Loucy (cell line): ENCODE results near the gene RBM15.

Source experiments
- H2AFZ ChIP-seq: fragments of 200-600 bp; sonication (generic); 2 replicates; pipeline ENCODE4 v1.6.0; 2016; ENCODE audit warnings: antibody characterized with exemption, mild to moderate bottlenecking, low read length, moderate library complexity
- H3F3A ChIP-seq: fragments of 200-600 bp; 2 replicates; pipeline ENCODE4 v1.6.0; 2016; ENCODE audit warnings: antibody characterized with exemption, low read depth, mild to moderate bottlenecking
- H3K27me3 ChIP-seq: fragments of 200-600 bp; sonication (generic); 2 replicates; pipeline ENCODE4 v1.6.1; 2014; ENCODE audit warnings: low read length, mild to moderate bottlenecking; ENCODE audit not compliant: insufficient read depth, poor library complexity, severe bottlenecking
- H3K36me3 ChIP-seq: fragments of 200-600 bp; sonication (generic); 2 replicates; pipeline ENCODE4 v1.6.1; 2016; ENCODE audit warnings: low read length; ENCODE audit not compliant: insufficient read depth
- H3K4me1 ChIP-seq: fragments of 200-600 bp; sonication (generic); 2 replicates; pipeline ENCODE4 v1.5.1; 2014; ENCODE audit warnings: low read length, mild to moderate bottlenecking; ENCODE audit not compliant: insufficient read depth, poor library complexity, severe bottlenecking
- H3K4me2 ChIP-seq: fragments of 200-600 bp; sonication (generic); 2 replicates; pipeline ENCODE4 v1.6.0; 2014; ENCODE audit warnings: antibody characterized with exemption, low read length, low read depth, mild to moderate bottlenecking; ENCODE audit not compliant: poor library complexity, severe bottlenecking
- H3K4me3 ChIP-seq: fragments of 200-600 bp; sonication (generic); 2 replicates; pipeline ENCODE4 v1.5.1; 2014; ENCODE audit warnings: low read length, mild to moderate bottlenecking, mixed read lengths; ENCODE audit not compliant: poor library complexity, severe bottlenecking
- H3K79me2 ChIP-seq: fragments of 200-600 bp; sonication (generic); 2 replicates; pipeline ENCODE4 v1.6.1; 2014; ENCODE audit warnings: low read length; ENCODE audit not compliant: insufficient read depth
- H3K9ac ChIP-seq: fragments of 200-600 bp; sonication (generic); 2 replicates; pipeline ENCODE4 v1.6.0; 2014; ENCODE audit warnings: mild to moderate bottlenecking, low read depth, low read length, moderate library complexity; ENCODE audit not compliant: poor library complexity, severe bottlenecking
- H3K9me2 ChIP-seq: fragments of 200-600 bp; sonication (generic); replicated peaks from 2 replicates; pipeline ENCODE4 v1.6.1; 2016; ENCODE audit warnings: low read depth, low read length, mixed read lengths
- H3K9me3 ChIP-seq: fragments of 200-600 bp; sonication (generic); 2 replicates; pipeline ENCODE4 v1.6.1; 2014; ENCODE audit warnings: mild to moderate bottlenecking, antibody characterized with exemption, low read length, low read depth; ENCODE audit not compliant: insufficient read depth
- H4K20me1 ChIP-seq: fragments of 200-600 bp; sonication (generic); 2 replicates; pipeline ENCODE4 v1.6.0; 2014; ENCODE audit warnings: antibody characterized with exemption, low read length, mild to moderate bottlenecking; ENCODE audit not compliant: insufficient read depth, poor library complexity, severe bottlenecking
- EZH2phosphoT487 ChIP-seq: fragments of 200-600 bp; IDR thresholded peaks from 2 replicates; pipeline ENCODE4 v1.6.1; 2018; ENCODE audit warnings: antibody characterized with exemption, mild to moderate bottlenecking, moderate library complexity, borderline replicate concordance
- TF ChIP-seq, protein P1 (sequence below): fragments of 200-600 bp; sonication (generic); conservative IDR thresholded peaks from 2 replicates; pipeline ENCODE4 v1.5.1; 2014; ENCODE audit warnings: mild to moderate bottlenecking, antibody characterized with exemption, low read length

RBM15 gene

DNA sequence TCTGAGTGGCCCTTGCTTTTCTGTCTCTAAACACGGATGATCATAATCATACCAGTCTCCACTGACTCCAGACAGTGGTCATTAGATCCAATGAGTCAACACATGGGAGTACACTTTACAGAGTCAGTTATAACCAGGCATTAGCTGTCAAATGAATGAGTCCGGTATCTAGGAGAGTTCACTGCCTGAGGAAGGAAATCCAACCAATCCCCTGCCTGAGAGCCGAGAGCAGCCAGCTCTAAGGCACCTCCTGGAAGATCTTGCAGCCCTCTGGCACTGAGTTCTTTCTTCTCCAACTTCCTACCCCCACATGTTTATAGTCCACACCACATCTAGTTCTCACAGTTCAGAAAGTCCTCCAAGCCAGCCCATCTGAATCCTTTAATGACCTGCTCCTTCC, 29.4 kb upstream of the RBM15 start:
- H3K36me3 ChIP-seq, result no peaks in the 10 kb centered on the region
- H3K27me3 ChIP-seq, result no peaks in the 10 kb centered on the region
- no peak overlapping the region for H2AFZ ChIP-seq
- no peaks in the 10 kb centered on the region for H3F3A ChIP-seq
- H4K20me1 ChIP-seq, result no peaks in the 10 kb centered on the region
- H3K4me1 ChIP-seq, result no peaks in the 10 kb centered on the region
- no peak overlapping the region for H3K4me2 ChIP-seq
- no peak overlapping the region for H3K9ac ChIP-seq
- no peaks in the 10 kb centered on the region for H3K9me2 ChIP-seq
- H3K79me2 ChIP-seq, result no peaks in the 10 kb centered on the region
- H3K4me3 ChIP-seq, result no peak overlapping the region
- no peaks in the 10 kb centered on the region for H3K9me3 ChIP-seq
- TF ChIP-seq EZH2phosphoT487, result no peak
- TF ChIP-seq, protein P1, sequence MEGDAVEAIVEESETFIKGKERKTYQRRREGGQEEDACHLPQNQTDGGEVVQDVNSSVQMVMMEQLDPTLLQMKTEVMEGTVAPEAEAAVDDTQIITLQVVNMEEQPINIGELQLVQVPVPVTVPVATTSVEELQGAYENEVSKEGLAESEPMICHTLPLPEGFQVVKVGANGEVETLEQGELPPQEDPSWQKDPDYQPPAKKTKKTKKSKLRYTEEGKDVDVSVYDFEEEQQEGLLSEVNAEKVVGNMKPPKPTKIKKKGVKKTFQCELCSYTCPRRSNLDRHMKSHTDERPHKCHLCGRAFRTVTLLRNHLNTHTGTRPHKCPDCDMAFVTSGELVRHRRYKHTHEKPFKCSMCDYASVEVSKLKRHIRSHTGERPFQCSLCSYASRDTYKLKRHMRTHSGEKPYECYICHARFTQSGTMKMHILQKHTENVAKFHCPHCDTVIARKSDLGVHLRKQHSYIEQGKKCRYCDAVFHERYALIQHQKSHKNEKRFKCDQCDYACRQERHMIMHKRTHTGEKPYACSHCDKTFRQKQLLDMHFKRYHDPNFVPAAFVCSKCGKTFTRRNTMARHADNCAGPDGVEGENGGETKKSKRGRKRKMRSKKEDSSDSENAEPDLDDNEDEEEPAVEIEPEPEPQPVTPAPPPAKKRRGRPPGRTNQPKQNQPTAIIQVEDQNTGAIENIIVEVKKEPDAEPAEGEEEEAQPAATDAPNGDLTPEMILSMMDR, result no peak

DNA sequence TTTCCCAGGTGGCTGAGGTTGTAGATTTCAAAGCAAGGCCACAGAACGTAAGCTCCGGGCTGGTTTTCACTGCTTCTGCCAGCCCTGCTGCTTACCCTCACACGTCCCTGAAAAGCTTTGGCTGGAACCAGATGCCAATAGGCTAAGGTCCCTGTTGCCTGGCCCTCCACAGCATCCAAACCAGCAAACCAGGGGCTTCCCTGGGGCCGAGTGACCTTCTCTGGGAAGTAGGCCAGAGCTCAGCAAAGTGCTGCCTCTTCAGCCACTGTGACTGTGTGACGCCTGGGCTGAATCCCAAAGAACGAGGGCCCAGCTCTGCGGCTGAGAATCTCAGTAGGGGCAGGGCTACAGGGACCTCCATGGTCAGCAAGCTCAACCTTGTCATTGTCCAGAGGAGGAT, 28.9 kb upstream of the RBM15 start:
- no peaks in the 10 kb centered on the region for H3K9me2 ChIP-seq
- H3K4me3 ChIP-seq, result no peak overlapping the region
- no peaks in the 10 kb centered on the region for H3K4me1 ChIP-seq
- H3K79me2 ChIP-seq, result no peaks in the 10 kb centered on the region
- no peaks in the 10 kb centered on the region for H3F3A ChIP-seq
- no peak overlapping the region for H2AFZ ChIP-seq
- no peak for TF ChIP-seq EZH2phosphoT487
- TF ChIP-seq, protein P1, result no peak
- H3K4me2 ChIP-seq, result no peak overlapping the region
- no peak overlapping the region for H3K9ac ChIP-seq
- no peaks in the 10 kb centered on the region for H3K27me3 ChIP-seq
- no peaks in the 10 kb centered on the region for H4K20me1 ChIP-seq
- no peaks in the 10 kb centered on the region for H3K36me3 ChIP-seq
- no peaks in the 10 kb centered on the region for H3K9me3 ChIP-seq

DNA sequence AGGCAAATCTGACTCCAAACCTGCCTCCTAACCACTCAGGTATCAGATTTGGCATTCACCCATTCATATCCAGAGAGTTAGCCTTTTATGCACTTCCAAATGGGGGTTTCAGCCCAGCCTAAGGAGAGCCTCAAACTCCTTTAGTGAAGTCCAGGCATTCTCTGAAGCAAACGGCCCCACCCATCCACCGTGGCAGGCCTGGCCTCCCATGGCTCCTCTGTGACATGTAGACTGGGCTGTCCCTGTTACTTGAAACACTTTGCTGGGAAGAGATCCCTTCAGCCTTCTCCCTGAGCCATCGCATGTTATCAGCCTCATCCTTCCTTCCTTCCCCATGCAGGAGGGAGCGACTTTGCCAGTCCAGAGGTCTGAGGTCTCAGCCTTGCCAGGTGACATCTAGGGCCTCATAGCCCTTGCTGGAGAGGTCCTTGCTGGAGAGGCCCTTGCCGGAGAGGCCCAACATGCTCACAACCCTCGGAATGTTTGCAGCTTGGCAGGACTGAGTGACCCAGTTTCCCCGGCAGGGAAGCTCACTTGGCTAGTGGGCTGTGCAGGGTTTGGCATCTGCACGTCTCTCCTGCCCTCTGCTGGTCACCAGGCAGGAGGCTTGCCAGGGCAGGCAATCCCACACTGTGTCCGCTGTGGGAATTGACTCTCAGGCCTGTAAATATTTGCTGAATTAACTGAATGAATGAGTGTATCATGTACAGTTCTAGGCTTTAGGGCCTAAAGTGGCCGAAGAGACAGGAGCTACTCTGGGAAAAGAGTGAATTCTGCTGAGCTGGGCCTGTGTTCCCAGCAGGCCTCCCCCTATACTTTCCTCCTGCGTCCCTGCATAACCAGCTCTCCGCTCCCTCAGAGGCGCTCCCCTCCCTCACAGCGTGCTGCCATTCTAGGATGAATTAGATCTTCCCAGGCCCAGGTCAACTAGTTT, 26.7 kb upstream of the RBM15 start:
- Histone ChIP-seq H3K9ac (no peak overlapping the region), H3F3A (no peaks in the 10 kb centered on the region), H3K9me3 (no peaks in the 10 kb centered on the region), H2AFZ (no peak overlapping the region), H4K20me1 (no peaks in the 10 kb centered on the region), H3K4me1 (no peaks in the 10 kb centered on the region), H3K27me3 (no peaks in the 10 kb centered on the region), H3K36me3 (no peaks in the 10 kb centered on the region), H3K4me2 (no peak overlapping the region), H3K9me2 (no peaks in the 10 kb centered on the region), H3K79me2 (no peaks in the 10 kb centered on the region), H3K4me3 (no peak overlapping the region)
- TF ChIP-seq, protein P1, result peak; percentile 91
- TF ChIP-seq EZH2phosphoT487, result no peak
